Fibroblast of skin of right biceps (primary cell): ENCODE data around the gene FMR1.
A peak's percentile ranks its signal among the peaks of the same experiment; 100 is the strongest.

Experiments
- DNase-seq: peaks from one replicate; pipeline ENCODE4 v3.0.0-alpha.2; 2013

The FMR1 gene

DNA sequence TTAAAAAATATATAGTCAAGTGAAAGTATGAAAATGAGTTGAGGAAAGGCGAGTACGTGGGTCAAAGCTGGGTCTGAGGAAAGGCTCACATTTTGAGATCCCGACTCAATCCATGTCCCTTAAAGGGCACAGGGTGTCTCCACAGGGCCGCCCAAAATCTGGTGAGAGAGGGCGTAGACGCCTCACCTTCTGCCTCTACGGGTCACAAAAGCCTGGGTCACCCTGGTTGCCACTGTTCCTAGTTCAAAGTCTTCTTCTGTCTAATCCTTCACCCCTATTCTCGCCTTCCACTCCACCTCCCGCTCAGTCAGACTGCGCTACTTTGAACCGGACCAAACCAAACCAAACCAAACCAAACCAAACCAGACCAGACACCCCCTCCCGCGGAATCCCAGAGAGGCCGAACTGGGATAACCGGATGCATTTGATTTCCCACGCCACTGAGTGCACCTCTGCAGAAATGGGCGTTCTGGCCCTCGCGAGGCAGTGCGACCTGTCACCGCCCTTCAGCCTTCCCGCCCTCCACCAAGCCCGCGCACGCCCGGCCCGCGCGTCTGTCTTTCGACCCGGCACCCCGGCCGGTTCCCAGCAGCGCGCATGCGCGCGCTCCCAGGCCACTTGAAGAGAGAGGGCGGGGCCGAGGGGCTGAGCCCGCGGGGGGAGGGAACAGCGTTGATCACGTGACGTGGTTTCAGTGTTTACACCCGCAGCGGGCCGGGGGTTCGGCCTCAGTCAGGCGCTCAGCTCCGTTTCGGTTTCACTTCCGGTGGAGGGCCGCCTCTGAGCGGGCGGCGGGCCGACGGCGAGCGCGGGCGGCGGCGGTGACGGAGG is at the start of gene FMR1:
TSS of gene FMR1 (plus strand) at position 728 of the 831 bp plus-strand sequence. CDS start 261 bp downstream, outside the sequence.
- DNase-seq: peak; percentile 91

DNA sequence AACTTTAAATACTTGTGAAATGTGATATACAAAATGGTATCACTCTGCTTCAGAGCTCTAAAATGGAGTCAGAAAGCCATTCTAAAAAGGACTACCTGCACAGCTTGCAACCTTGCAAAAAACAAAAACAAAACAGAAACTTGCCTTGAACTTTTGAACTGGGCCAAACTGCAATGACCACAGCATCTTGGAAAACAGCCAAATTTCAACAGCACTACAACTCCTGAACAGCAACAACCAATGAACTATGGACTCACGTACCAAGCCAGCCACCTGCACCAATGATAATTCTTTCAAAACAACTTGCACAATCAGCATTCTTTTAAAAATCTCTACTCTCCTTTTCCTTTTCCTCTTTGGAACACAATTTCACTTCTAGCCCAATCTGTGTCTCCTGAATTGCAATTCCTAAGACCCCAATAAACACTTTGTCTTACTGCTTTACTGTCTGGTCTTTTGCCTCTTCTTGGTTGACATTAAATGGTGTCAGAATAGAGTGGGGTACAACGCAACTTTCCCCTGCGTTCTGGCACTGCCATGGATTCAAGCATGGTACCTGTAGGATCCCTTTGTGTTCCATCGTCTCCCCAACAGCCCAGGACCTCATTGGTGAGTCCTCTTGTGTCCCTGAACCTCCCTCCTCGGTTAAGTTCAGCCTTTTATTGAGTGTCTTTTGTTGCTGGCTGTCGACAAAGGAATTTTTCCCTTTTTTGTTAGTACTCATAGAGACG is 35.7 kb upstream of the FMR1 start:
- no peak for DNase-seq

DNA sequence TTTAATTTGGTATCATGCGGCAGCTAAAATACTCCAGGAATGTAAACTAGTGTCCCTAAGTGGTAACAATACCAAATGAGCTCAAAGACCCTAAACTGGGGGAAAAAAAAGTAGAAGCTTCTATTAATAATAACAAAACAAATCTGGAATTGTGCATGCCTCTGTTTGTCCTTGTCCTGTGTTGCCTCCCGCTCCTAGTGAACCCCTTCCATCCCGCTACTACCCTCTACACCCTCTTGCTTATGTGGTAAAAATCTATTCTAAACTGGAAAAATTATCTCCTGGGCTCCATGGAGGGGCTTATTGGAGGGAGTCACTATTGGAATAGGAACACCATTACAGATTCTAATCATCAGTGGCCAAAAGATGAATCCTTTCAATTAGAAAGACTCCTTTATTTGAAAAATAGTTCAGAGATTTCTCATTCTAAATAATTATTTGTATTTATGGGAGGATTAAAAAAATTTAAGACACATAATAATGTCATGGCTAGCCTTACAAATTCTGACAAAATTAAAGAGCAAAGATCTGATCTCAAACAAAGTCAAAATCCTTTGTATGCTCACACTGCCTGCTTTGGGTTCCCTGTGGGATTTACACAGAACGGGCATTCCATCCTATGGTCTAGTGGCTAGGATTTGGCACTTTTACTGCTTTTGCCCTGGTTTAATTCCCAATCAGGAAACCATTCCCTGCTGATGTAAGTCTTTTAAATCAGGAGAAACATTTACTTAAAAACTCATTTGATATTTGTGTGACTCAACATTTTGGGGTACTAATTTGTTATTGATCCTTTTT is 34.7 kb upstream of the FMR1 start:
- DNase-seq: no peak

DNA sequence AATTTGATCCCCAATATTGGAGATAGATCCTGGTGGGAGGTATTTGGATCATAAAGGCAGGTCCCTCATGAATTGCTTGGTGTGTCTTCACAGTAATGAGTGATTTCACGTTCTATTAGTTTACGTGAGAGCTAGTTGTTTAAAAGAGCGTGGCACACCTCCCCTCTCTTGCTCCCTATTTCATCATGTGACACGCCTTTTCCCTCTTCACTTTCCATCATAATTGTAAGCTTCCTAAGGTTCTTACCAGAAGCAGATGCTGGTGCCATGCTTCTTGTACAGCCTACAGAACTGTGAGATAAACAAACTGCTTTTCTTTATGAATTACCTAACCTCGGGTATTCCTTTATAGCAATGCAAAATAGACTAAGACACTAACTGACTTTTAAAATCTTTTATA is 34.0 kb upstream of the FMR1 start:
- DNase-seq: no peak

DNA sequence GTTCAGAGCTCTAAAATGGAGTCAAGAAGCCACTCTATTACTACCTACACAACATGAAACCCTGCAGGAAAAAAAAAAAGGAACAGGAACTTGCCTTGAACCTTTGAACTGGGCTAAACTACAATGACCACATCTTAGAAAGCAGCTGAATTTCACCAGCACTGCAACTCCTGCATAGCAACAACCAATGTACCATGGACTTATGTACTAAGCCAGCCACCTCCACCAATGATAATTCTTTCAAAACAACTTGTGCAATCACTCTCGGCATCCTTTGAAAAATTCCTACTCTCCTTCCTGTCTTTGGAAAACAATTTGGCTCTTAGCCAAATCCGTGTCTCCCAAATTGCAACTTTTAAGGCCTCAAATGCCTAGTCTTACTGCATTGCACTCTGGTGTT is 26.8 kb upstream of the FMR1 start:
- no peak for DNase-seq

DNA sequence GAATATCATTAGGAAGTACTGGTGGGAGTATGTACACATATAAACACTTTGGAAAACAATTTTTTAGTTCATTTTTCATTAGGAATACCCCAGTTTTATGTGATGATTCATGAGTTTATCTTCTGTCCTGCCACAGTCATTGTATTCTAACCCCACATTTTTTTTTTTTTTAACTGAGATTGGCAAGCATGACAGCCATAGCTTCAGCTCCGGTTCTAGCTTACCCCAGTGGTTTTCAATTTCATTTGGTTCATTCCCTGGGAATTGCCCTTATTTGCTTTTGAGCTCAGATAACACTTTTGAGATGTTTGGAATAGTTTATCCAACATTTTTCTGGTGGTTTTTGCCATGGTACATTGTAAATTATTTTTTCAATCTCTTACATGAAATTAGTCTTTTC is 21.0 kb upstream of the FMR1 start:
- no peak for DNase-seq

DNA sequence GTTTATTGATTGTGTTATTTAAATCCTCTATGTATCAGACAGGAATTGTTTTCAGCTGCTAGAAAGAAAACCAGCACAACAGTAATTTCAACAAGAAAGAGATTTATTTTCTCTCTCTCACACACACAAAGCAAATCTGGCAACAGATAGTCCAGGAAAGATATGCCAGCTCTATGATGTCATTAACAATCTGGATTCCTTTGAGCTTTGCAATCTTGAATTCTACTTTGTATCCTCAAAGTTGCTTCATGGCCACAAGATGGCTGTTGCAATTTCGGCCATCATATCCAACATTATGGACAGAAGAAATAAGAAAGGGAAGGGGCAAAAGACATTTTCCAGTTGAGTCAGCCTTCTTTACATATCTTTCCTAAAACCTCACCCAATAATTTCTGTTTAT is 19.8 kb upstream of the FMR1 start:
- DNase-seq: peak; percentile 19

DNA sequence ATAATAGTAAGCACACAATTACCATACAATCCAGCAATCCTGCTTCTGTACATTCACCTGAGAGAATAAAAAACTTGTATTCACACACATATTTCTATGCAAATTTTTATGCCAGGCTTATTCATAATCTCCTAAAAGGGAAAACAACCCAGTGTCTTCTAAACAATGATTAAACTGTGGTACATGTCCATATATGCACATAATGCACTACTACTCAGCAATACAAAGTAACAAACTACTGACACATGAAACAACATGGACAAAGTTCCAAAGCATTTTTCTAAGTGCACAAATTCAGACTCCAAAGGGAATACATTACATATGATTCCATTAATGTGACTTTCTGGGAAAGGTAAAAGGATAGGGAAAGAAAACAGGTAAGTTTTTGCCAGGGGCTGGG is 18.0 kb upstream of the FMR1 start:
- no peak for DNase-seq

DNA sequence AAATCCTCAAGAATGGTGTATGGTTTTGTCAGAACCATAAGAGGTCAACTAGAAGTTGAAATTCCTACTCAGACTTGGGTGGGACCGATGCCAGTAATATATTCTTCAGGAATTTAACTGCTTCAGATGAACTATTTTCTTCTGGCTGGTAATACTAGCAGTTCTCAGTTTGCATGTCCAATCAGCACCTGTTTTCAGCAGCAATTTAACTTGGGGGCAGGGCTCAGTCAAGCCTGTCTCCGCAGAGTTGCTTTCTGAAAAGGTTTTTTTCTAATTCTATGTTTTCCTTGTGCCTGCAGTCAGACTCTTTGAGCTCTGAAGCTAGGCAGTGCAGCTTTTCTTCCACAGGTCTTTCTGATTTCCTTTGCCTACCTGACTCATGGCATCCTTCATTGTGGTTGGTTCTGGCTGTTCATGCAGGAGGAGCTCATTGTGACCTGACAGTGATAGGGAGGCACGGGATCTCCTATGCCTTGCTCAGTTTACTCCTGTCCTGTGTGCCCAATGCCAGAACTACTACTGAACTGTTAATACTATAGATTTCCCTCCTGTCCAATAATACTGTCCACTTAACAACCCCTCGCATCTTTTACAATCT is 17.3 kb upstream of the FMR1 start:
- peak; percentile 28 for DNase-seq

DNA sequence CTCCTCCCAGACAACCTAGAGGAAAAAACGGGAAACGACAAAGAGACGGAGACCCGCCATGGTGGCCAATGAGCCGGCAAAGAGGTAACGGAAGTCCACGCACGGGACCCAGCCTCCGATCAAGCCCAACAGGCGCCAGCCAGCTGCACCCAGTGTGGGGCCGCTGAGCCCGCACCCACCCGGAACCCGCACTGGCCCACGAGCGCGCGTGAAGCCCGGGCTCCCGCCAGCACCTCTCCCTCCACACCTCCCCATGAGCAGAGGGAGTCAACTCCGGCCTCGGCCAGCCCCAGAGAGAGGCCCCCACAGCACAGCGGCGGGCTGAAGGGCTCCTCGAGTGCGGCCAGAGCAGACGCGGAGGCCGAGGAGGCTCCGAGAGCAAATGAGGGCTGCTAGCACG is 14.6 kb upstream of the FMR1 start:
- no peak for DNase-seq

DNA sequence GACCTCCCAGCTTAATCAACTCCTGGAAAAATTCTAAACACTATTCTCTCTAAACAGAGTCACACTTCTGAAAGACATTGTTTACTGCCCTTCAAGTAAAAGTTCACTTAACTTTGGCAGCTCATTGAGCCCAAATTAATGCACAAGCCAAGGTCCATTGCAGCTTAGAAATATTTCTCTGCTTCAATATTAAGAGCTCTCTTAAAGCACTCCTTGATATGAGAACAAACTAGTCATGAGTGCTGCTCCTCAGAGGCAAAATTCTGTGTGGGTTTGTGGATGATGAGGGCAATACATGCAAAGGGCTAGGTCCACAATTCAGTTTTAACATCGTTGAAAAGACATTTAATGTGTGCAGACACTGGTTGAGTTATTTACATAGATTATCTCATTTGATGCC is 12.8 kb upstream of the FMR1 start:
- DNase-seq: no peak

DNA sequence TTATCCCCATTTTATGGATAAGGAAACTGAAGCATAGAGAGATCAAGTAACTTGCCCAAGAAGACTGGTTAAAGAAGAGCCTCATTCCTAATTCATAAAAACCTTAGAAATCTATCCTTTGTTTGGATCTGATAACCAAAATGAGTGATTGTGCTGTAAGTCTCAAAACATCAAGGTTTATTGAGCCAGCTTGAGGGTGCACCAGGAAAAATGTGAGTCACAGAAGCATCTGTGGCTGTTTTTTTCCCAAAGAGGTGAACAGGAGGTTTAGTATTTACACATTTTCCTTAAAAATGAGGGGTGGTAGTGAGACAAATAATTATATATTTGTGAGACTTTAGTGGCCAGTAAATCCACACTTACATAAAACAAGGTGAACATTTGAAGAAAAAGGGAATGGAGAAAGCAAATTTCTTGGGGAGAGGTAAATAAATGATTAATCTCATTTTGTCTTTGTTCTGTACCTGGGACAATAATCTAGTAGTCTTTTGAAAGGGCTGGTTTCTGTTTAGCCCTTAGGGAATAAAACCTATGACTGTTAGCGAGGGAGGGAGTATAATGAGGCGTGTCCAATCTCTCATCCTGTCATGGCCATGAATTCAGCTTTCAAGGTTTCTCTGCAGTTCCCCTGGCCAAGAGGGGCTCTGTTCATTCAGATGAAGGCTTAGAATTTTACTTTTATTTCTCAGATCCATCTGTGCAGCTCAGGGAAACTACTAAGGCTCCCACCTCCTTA is 12.2 kb upstream of the FMR1 start:
- no peak for DNase-seq

DNA sequence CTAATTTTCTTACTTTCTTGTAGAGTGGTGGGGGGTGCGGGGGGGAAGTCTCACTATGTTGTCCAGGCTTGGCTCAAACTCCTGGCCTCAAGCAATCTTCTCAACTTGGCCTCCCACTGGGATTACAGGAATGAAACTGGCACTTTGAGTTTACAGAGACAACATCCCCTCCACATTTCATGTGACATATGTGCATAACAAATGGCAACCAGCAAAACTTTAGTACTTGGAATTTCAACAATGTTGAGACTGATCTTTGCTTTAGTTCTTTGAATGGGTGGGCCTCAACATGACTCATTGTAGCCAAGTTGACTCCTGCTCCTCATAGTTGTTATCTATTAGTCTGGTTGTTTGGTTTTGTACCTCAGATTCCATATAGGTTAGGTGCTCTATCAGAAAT is 11.4 kb upstream of the FMR1 start:
- DNase-seq: peak; percentile 9

DNA sequence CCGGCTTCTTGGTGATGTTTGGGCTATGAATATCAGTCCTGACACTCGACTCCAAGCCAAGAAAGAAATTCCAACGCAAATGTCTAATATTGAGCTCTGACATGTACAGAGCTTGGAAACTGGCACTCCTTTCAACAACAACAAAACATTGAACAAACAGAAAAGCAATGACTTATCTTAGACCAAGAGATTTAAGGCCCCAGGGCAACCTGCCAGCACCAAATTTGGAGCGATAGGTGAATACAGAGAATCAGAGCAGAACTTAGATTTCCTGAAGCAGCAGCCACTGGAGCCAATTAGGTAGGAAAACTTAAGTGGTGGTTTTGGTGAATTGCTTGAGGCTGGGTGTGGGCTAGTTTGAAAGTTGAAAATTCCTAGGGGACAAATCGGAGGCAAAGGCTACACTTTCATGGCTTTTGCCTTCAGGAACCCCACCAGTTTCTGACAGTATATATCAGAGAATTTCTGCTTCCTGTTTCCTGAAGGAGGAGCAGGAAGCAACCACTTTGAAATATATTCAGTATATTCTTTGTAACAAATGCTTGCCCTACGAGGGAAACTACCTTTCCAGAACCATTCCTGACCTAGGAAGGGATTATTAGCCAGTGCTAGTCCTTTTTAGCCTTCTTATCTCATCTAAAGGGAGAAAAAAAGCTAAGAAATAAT is 10.1 kb upstream of the FMR1 start:
- DNase-seq: no peak

DNA sequence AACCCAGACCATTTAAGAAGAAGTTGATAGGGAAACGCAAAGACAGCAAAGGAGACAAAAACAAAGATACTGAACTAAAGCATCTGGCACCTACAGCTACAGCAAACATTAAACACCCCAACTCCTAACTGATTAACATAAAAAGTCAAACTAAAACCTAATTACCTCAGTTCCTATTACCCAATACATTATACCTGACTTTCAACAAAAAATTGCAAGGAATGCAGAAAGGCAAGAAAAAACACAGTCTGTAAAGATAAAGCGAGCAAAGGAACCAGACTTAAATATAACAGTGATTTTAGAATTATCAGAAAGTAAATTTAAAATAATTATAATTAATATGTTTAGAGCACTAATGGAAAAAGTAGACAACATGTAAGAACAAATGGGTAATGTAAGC is 9.4 kb upstream of the FMR1 start:
- DNase-seq: no peak

DNA sequence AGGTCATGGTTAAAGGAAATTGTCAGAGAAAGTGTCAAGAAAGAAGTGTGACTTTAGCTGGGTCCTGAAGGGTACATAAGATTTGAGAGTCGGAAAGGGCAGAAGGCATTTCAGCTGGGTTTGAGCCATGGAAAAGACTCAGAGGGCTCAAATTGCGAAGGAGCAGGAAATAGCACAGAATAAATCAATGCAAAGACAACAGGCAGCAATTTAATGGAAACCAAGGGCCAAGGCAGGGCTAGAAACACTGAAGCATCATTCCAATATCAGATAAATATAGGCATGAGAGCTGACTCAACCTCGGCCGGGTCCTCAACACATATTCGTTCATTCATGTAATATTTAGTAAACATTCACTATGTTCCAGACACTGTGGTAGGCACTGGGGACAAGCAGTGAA is 3.6 kb upstream of the FMR1 start:
- no peak for DNase-seq

DNA sequence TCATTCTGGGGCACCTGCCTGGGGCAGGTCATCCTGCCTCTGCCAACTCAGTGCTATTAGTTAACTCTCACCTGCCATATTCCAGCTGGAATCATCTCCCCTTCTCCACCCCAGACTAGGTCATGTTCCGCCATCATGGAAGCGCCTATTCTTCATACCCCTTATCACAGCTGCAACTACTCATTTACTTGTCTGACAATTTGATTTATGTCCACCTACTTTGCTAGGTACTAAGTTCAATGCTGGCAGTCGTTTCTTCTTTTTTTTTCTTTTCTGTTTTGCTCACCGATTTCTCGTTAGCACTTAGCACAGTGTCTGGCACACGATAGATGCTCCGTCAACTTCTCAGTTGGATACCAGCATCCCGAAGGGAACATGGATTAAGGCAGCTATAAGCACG is 1.1 kb upstream of the FMR1 start:
- DNase-seq: no peak

DNA sequence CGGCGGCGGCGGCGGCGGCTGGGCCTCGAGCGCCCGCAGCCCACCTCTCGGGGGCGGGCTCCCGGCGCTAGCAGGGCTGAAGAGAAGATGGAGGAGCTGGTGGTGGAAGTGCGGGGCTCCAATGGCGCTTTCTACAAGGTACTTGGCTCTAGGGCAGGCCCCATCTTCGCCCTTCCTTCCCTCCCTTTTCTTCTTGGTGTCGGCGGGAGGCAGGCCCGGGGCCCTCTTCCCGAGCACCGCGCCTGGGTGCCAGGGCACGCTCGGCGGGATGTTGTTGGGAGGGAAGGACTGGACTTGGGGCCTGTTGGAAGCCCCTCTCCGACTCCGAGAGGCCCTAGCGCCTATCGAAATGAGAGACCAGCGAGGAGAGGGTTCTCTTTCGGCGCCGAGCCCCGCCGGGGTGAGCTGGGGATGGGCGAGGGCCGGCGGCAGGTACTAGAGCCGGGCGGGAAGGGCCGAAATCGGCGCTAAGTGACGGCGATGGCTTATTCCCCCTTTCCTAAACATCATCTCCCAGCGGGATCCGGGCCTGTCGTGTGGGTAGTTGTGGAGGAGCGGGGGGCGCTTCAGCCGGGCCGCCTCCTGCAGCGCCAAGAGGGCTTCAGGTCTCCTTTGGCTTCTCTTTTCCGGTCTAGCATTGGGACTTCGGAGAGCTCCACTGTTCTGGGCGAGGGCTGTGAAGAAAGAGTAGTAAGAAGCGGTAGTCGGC is 528 bp downstream of the FMR1 start:
- peak; percentile 31 for DNase-seq

DNA sequence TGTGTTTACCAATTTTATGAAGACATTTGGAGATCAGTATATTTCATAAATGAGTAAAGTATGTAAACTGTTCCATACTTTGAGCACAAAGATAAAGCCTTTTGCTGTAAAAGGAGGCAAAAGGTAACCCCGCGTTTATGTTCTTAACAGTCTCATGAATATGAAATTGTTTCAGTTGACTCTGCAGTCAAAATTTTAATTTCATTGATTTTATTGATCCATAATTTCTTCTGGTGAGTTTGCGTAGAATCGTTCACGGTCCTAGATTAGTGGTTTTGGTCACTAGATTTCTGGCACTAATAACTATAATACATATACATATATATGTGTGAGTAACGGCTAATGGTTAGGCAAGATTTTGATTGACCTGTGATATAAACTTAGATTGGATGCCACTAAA is 1.9 kb downstream of the FMR1 start:
- no peak for DNase-seq

DNA sequence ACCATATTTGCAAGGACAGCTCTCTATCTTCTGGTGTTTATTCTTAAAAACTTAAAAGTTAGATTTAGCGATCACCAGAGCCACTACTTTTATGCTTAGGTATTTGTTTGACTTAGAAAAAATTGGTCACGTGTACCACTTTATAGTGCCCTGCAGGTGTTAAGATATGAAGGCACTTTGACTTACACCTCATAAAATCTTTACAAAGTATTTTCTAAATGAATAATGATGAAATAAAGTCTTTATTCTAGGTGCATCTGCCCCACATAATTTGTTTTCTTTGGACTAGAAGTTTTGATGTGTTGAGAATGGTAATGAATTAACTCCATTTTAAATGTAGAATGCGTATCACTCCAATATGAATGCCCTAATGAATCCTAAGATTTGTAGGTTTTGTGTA is 2.9 kb downstream of the FMR1 start:
- no peak for DNase-seq

DNA sequence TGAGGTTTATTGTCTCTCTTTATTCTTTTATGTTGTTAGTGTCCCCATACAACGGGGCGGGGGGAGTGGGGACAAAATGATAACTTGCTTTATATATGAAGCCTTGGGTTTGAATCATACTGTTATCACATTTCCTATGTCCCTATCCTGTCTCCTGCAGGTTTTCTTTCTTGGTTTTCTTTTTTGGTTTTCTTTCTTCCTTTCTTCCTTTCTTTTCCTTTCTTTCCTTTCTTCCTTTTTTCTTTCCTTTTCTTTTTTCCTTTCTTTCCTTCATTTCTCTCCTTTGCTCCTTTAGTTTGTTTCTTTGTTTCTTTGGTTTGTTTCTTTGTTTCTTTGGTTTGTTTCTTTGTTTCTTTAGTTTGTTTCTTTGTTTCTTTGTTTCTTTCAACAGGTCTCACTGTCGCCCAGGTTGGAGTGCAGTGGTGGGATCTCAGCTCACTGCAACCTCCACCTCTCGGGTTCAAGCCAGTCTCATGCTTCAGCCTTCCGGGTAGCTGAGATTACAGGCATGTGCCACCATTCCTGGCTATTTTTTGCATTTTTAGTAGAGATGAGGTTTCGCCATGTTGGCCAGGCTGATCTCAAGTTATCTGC is 4.8 kb downstream of the FMR1 start:
- no peak for DNase-seq
